ENCODE data around the gene FAM200A.

GRCh38 chr7:99505324-99505662, 46.6 kb downstream of the FAM200A start:
- TF ChIP-seq ZNF207 (IDR thresholded peaks at IDR 0.05; ENCODE audit: borderline replicate concordance): no peak
- TF ChIP-seq ZNF10 (CRISPR knock-in tag; IDR thresholded peaks at IDR 0.05; ENCODE audit: borderline replicate concordance, low read depth): no peak

Data from HepG2 (cell line).